ENCODE results near the gene RWDD3. TPM values are rescaled to one million over a fixed set of nuclear protein-coding genes. Genes with fewer than 3 reads are reported as not detected.

Gene RWDD3
- total RNA-seq, 1 experiment from 2014 or later, result 11.3 TPM

GRCh38 chr1:95207223-95207935, 26.6 kb upstream of the RWDD3 start:
- no peaks in the 10 kb centered on the region for H3K27me3 ChIP-seq (ENCODE audit: insufficient read depth, low read depth)
- intact Hi-C loops (cut with micrococcal nuclease; ENCODE audit: unreplicated experiment), result no loop called here
- H3K9me3 ChIP-seq (ENCODE audit: insufficient read depth, low read depth), result no peaks in the 10 kb centered on the region
- no peaks in the 10 kb centered on the region for H3K9me2 ChIP-seq (ENCODE audit: insufficient read depth)
- H4K20me1 ChIP-seq (ENCODE audit: insufficient read depth), result no peaks in the 10 kb centered on the region
- no TSS peak for BruUV-seq (replicated peaks)
- no peak overlapping the region for H2AFZ ChIP-seq
- no peak for TF ChIP-seq EZH2 (IDR thresholded peaks at IDR 0.05; ENCODE audit: low read depth)
- TF ChIP-seq, protein P1, sequence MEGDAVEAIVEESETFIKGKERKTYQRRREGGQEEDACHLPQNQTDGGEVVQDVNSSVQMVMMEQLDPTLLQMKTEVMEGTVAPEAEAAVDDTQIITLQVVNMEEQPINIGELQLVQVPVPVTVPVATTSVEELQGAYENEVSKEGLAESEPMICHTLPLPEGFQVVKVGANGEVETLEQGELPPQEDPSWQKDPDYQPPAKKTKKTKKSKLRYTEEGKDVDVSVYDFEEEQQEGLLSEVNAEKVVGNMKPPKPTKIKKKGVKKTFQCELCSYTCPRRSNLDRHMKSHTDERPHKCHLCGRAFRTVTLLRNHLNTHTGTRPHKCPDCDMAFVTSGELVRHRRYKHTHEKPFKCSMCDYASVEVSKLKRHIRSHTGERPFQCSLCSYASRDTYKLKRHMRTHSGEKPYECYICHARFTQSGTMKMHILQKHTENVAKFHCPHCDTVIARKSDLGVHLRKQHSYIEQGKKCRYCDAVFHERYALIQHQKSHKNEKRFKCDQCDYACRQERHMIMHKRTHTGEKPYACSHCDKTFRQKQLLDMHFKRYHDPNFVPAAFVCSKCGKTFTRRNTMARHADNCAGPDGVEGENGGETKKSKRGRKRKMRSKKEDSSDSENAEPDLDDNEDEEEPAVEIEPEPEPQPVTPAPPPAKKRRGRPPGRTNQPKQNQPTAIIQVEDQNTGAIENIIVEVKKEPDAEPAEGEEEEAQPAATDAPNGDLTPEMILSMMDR (conservative IDR thresholded peaks at IDR 0.05), result no peak
- DNase-seq, result no peak
- H3K4me2 ChIP-seq, result no peak overlapping the region
- H3K27ac ChIP-seq, result no peak overlapping the region
- no peaks in the 10 kb centered on the region for H3K79me2 ChIP-seq (ENCODE audit: low read depth)
- H3F3A ChIP-seq (ENCODE audit: insufficient read depth, low read depth), result no peaks in the 10 kb centered on the region
- H3K4me3 ChIP-seq, result no peak overlapping the region
- H3K4me1 ChIP-seq (replicated peaks; ENCODE audit: insufficient read depth), result no peaks in the 10 kb centered on the region
- ChIA-PET CTCF (no interaction called here), POLR2A (ENCODE audit: unreplicated experiment) (no interaction called here)
- no peaks in the 10 kb centered on the region for H3K36me3 ChIP-seq (ENCODE audit: low read depth)

DNA sequence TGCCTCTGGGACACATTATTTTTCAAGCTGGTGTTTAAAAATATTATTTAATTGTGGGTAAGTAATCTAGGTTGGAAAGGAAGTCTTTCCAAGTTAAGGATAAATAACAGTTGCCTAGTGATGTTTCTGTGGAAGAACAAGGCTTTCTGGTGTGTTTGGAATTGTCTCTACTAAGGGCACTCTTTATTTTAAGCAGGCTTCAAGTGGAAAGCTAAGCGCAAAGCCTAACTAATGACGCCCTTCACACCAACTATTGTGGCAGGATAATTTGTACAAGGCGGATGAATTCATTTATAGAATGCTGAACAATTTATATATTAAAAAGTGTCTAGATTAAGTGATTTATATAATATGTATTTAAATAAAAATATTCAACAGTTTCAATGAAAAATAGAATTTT, 25.1 kb upstream of the RWDD3 start:
- Histone ChIP-seq H3K27me3 (ENCODE audit: insufficient read depth, low read depth) (no peaks in the 10 kb centered on the region), H2AFZ (no peak overlapping the region), H3K36me3 (ENCODE audit: low read depth) (no peaks in the 10 kb centered on the region), H3K4me1 (replicated peaks; ENCODE audit: insufficient read depth) (no peaks in the 10 kb centered on the region), H3K27ac (no peak overlapping the region), H3K9me3 (ENCODE audit: insufficient read depth, low read depth) (no peaks in the 10 kb centered on the region), H3F3A (ENCODE audit: insufficient read depth, low read depth) (no peaks in the 10 kb centered on the region), H4K20me1 (ENCODE audit: insufficient read depth) (no peaks in the 10 kb centered on the region), H3K9me2 (ENCODE audit: insufficient read depth) (no peaks in the 10 kb centered on the region), H3K79me2 (ENCODE audit: low read depth) (no peaks in the 10 kb centered on the region), H3K4me2 (no peak overlapping the region), H3K4me3 (no peak overlapping the region)
- ChIA-PET POLR2A (ENCODE audit: unreplicated experiment) (no interaction called here), CTCF (no interaction called here)
- BruUV-seq (replicated peaks), result no TSS peak
- DNase-seq, result no peak
- TF ChIP-seq, protein P1 (conservative IDR thresholded peaks at IDR 0.05), result no peak
- TF ChIP-seq EZH2 (IDR thresholded peaks at IDR 0.05; ENCODE audit: low read depth), result no peak
- intact Hi-C loops (cut with micrococcal nuclease; ENCODE audit: unreplicated experiment), result no loop called here

- ChIA-PET CTCF (no interaction called here), POLR2A (ENCODE audit: unreplicated experiment) (no interaction called here)
- Histone ChIP-seq H3K4me1 (replicated peaks; ENCODE audit: insufficient read depth) (no peaks in the 10 kb centered on the region), H3K27me3 (ENCODE audit: insufficient read depth, low read depth) (no peaks in the 10 kb centered on the region), H3F3A (ENCODE audit: insufficient read depth, low read depth) (no peaks in the 10 kb centered on the region), H3K27ac (no peak overlapping the region), H3K79me2 (ENCODE audit: low read depth) (no peaks in the 10 kb centered on the region), H3K9me2 (ENCODE audit: insufficient read depth) (no peaks in the 10 kb centered on the region), H3K9me3 (ENCODE audit: insufficient read depth, low read depth) (no peaks in the 10 kb centered on the region), H2AFZ (no peak overlapping the region), H3K4me2 (no peak overlapping the region), H4K20me1 (ENCODE audit: insufficient read depth) (no peaks in the 10 kb centered on the region), H3K4me3 (no peak overlapping the region), H3K36me3 (ENCODE audit: low read depth) (no peaks in the 10 kb centered on the region)
- no TSS peak for BruUV-seq (replicated peaks)
- DNase-seq, result no peak
- TF ChIP-seq, protein P1 (conservative IDR thresholded peaks at IDR 0.05), result no peak
- no peak for TF ChIP-seq EZH2 (IDR thresholded peaks at IDR 0.05; ENCODE audit: low read depth)
- intact Hi-C loops (cut with micrococcal nuclease; ENCODE audit: unreplicated experiment), result no loop called here
Observed at GRCh38 chr1:95209291-95209690, 24.7 kb upstream of the RWDD3 start.
